LoVo (cell line): Measurements from ENCODE around the gene SURF2.
"Not testable (repeated sequence)": the region's sequence is repeated elsewhere in the genome, so short reads cannot be mapped to it uniquely, and the experiment has no call there.

Source experiments
- DNase-seq: peaks from one replicate; pipeline ENCODE4 v3.0.0-alpha.2; 2016; ENCODE audit warnings: low spot score

SURF2 gene

GRCh38 chr9:133356391-133357091 lies at the start of gene SURF2, which contains the start of gene SURF1:
SURF2 (plus strand) TSS chr9:133356550; CDS start chr9:133356593, 43 bp downstream.
SURF1 (minus strand) TSS chr9:133356487; CDS start chr9:133356453, 34 bp downstream.
- DNase-seq, result peak; percentile 86

DNA sequence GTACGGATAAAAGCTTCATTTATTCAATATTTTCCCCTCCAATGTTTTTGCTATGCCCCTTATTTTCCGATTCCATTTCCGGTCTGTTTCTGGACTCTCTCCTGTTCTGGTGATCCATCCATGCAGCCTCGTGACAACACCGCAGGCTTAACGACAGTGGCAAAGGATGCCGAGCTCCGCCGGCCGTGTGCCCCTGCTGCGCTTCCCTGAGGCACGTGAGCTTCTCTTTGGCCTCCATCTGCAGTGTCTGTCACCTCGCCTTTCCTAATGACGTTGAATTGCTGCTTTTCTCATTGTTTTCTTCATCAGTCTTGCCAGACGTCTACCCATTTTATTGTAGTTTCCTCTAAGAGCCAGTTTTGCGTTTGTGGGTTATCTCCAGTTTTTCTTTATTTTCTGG lies 49.0 kb upstream of the SURF2 start:
- DNase-seq, result no peak

GRCh38 chr9:133309608-133310007 lies 46.7 kb upstream of the SURF2 start:
- no peak for DNase-seq

DNA sequence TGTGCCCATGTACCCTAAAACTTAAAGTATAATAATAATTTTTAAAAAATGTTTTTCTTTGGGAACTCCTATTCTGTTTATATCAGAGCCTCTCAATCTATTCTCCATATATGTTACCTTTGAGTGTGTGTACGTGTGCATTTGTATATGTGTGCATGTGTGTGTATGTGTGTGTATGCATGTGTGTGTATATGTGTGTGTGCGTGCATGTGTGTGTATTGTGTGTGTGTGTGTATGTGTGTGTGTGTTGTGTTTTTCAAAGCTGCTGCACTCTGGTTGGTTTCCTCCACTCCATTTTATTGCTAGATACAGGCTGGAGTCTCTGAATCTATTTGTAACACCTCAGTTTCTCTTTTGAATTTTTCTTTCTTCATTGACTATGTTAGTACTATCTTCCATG lies 40.4 kb upstream of the SURF2 start:
- no peak for DNase-seq

DNA sequence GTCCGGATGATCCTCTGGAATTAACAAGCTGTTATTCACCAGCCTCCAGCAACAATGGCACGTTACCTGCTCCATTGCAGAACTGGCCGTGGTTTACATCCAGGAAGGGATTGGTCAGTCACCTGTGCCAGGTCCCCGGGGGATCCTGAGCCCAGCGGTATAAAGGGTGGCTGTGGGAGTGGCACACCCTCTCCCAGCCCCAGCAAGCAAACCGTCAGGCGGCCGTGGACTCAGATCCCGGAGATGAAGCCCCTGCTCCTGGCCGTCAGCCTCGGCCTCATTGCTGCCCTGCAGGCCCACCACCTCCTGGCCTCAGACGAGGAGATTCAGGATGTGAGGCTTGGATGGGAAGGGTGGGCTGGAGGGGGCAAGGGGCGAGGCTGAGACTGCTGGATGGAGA lies 38.8 kb upstream of the SURF2 start:
- not testable (repeated sequence) for DNase-seq

DNA sequence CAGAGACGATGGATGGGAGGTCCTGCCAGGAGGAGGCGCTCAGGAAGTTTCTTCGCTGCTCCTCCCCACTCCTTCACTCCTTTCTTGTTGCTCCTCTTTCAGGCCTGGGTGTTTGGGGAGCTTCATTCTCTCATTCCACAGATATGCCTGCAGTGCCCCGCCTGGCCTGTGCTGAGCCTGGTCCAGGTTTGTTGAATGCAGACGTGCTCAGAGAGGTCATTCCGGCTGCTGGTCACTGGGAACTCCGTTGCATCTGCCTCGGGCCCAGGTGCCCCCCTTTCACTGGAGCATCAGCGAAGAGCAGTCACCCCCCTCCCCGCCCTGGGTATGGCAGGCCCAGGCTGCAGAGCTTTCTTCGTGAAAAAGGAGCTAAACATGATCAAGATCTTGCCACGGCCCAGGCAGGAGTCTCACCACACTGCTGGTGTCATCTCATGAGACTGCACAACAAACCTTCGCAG lies 35.9 kb upstream of the SURF2 start:
- no peak for DNase-seq

GRCh38 chr9:133321411-133321935 lies 34.9 kb upstream of the SURF2 start:
- no peak for DNase-seq

DNA sequence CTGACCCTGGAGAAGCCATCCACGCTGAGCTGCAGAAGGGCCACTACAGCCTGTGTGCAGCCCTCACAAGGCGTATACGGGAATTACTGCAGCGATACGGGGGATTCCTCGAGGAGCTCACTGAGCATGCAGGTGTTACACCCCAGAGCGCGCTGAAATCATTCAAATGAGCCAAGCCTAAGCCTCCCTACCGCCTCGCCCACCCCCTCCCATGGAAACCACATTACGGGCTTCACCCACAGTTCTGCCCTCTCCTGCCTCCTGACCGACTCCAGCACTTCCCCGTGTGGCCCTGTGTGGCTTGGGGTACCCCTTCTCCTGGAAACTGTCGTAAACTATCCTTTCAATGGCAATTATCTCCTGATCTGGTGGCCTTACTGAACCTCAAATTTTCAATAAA lies 33.6 kb upstream of the SURF2 start:
- DNase-seq, result no peak

DNA sequence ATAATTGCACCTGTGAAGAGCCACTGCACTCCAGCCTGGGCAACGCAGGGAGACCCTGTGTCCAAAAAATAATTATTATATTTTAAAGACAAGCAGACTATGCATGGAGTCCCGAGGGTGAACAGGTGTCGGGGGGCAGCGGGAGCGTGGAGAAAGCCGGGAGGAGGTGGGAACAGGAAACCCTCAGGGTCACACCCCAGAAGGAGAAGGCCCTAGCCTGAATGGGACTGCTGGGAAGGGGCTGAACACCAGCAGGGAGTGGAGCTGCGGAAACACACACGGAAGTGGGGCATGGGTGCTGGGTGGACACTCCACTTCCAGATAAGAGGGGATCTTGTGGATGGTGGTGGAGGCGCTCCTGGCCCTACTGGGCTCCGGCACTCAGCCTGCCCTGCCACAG lies 33.1 kb upstream of the SURF2 start:
- no peak for DNase-seq

DNA sequence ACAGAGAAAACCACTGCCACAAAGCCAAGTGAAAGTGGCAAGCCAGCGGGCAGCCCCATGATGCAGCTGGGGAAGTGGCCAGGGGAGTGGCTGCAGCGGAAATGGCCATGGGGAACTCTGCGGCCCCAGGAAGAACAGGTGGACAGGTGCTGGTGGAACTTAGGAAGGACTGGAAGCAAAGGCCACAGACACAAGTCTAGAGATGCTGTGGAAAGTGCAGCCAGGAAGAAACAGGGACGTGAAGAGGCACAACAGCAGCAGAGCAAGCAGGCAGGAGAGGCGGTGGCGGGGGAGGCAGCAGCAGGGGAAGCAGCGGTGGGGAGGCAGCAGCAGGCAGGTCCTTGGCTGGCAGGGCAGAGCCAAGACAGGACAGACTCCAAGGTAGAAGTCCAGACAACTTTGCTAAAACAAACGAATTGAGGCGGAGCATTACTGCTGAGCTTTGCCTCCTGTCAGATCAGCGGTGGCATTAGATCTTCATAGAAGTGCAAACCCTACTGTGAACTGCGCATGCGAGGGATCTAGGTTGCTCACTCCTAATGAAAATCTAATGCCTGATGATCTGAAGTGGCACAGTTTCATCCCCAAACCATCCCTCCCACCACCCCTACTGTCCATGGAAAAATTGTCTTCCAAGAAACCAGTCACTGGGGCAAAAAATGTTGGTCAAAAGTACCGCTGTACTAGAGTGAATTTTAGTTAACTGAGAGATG lies 32.2 kb upstream of the SURF2 start:
- DNase-seq, result no peak

DNA sequence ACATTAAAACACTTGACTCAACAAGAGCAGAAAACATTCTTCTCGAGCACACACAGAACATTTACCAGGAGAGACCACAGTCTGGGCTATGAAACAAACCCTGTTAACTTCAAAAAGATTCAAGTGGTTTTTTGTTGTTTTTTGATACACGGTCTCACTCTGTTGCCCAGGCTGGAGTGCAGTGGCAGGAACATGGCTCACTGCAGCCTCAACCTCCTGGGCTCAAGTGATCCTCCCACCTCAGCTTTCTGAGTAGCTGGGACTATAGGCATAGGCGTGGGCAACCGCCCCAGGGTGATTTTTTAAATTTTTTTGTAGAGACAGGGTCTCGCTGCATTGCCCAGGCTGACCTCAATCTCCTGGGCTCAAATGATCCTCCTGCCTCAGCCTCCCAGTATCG lies 29.3 kb upstream of the SURF2 start:
- not testable (repeated sequence) for DNase-seq

GRCh38 chr9:133327834-133328484 lies 28.4 kb upstream of the SURF2 start:
- no peak for DNase-seq

- not testable (repeated sequence) for DNase-seq
Measured at GRCh38 chr9:133329306-133330156, 26.8 kb upstream of the SURF2 start.

DNA sequence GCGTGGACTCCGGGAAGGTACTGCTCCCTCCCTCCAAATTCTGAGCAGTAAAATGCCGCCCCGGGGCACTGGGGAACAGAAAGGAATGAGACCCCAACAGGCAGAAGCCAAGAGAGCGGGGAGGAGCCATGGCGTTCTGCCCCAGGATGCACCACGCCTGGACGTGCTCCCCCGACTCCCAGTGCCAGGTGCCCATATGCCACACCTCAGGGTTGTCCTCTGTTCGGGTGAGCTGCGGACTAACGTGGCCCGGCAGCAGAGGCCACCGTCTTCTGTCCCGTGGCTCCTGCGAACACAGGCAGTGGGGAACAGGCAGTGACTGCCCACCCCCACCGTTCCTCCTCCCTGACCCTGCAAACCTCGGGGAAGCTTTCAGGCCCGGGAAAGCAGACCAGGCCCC lies 25.1 kb upstream of the SURF2 start:
- no peak for DNase-seq

- DNase-seq, result no peak
Measured at GRCh38 chr9:133331641-133332380, 24.5 kb upstream of the SURF2 start.

DNA sequence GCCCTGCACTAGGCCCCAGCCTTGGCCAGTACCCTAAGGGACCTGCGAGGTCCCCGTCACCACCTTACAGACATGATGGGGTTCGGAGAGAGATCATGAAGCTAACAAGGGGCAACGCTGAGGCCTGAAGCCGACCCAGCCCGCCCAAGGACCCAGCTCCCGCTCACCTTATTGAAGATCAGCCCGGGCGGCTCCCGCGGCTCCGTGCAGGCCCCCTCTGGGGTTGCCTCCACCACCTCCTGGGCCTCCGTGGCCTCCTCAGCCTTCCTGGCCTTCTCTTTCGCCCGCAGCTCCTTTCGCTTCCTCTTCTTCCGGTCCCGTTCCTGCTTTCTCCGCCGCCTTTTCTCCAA lies 24.0 kb upstream of the SURF2 start:
- no peak for DNase-seq

GRCh38 chr9:133333011-133333410 lies 23.3 kb upstream of the SURF2 start:
- no peak for DNase-seq

- DNase-seq, result no peak
Measured at GRCh38 chr9:133333566-133333965, 22.8 kb upstream of the SURF2 start.

- peak; percentile 69 for DNase-seq
Measured at GRCh38 chr9:133334161-133334560, 22.2 kb upstream of the SURF2 start.

DNA sequence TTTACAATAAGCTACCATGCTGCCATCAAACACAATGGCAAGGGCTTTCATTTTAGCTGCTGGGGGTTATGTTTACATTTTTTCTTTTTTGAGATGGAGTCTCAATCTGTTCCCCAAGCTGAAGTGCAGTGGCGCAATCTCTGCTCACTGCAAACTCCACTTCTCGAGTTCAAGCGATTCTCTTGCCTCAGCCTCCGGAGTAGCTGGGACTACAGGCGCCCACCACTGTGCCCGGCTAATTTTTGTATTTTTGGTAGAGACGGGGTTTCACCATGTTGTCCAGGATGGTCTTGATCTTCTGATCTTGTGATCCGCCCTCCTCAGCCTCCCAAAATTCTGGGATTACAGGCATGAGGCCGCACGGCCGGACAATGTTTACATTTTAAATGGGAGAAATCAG lies 21.5 kb upstream of the SURF2 start:
- DNase-seq, result not testable (repeated sequence)
